H9 (cell line): ENCODE data around the gene NDRG4. TPM values are rescaled to one million over a fixed set of nuclear protein-coding genes. Genes with fewer than 3 reads are reported as not detected.

Experiments
- DNase-seq: peaks from one replicate; pipeline ENCODE4 v3.0.0-alpha.2; 2017
- H2AFZ ChIP-seq: one replicate; pipeline ENCODE4 v1.6.1; 2013; ENCODE audit warnings: mild to moderate bottlenecking, low read length, control low read depth, moderate library complexity
- H2AK5ac ChIP-seq: 2 replicates; pipeline ENCODE4 v1.6.1; 2013; ENCODE audit warnings: low read length, control low read depth, mixed read lengths; ENCODE audit not compliant: insufficient read length
- H2BK120ac ChIP-seq: one replicate; pipeline ENCODE4 v1.6.1; 2013; ENCODE audit warnings: low read depth, mild to moderate bottlenecking, low read length, control low read depth, inconsistent platforms; ENCODE audit not compliant: poor library complexity, severe bottlenecking
- H2BK12ac ChIP-seq: 2 replicates; pipeline ENCODE4 v1.6.1; 2013; ENCODE audit warnings: low read length, control low read depth, mixed read lengths, low read depth; ENCODE audit not compliant: insufficient read length
- H2BK15ac ChIP-seq: 2 replicates; pipeline ENCODE4 v1.6.1; 2013; ENCODE audit warnings: low read depth, low read length, control low read depth
- H2BK20ac ChIP-seq: one replicate; pipeline ENCODE4 v1.6.1; 2013; ENCODE audit warnings: low read depth, mild to moderate bottlenecking, low read length, control low read depth, inconsistent platforms; ENCODE audit not compliant: poor library complexity, severe bottlenecking
- H2BK5ac ChIP-seq: 2 replicates; pipeline ENCODE4 v1.6.1; 2013; ENCODE audit warnings: low read length, control low read depth, mixed read lengths; ENCODE audit not compliant: insufficient read length
- H3K14ac ChIP-seq: 2 replicates; pipeline ENCODE4 v1.6.1; 2013; ENCODE audit warnings: low read length, control low read depth; ENCODE audit not compliant: insufficient read depth
- H3K18ac ChIP-seq: 2 replicates; pipeline ENCODE4 v1.6.1; 2013; ENCODE audit warnings: low read depth, mild to moderate bottlenecking, mixed read lengths, low read length, control low read depth; ENCODE audit not compliant: insufficient read length
- H3K23ac ChIP-seq: 2 replicates; pipeline ENCODE4 v1.6.1; 2013; ENCODE audit warnings: low read length, control low read depth, mixed read lengths, low read depth; ENCODE audit not compliant: insufficient read length
- H3K23me2 ChIP-seq: 2 replicates; pipeline ENCODE4 v1.6.1; 2013; ENCODE audit warnings: low read depth, mild to moderate bottlenecking, mixed read lengths, low read length, control low read depth; ENCODE audit not compliant: insufficient read length, poor library complexity, severe bottlenecking
- H3K27ac ChIP-seq: 2 replicates; pipeline ENCODE4 v1.5.1; 2013; ENCODE audit warnings: low read length, control low read depth, mixed read lengths, low read depth; ENCODE audit not compliant: insufficient read length
- H3K27me3 ChIP-seq: 2 replicates; pipeline ENCODE4 v1.6.1; 2013; ENCODE audit warnings: low read length, control low read depth, inconsistent platforms; ENCODE audit not compliant: insufficient read depth
- H3K4ac ChIP-seq: 2 replicates; pipeline ENCODE4 v1.6.1; 2013; ENCODE audit warnings: low read depth, mild to moderate bottlenecking, control low read depth, inconsistent platforms, low read length, moderate library complexity
- H3K4me1 ChIP-seq: 2 replicates; pipeline ENCODE4 v1.6.1; 2013; ENCODE audit warnings: low read length, control low read depth, inconsistent platforms; ENCODE audit not compliant: insufficient read depth
- H3K4me2 ChIP-seq: 2 replicates; pipeline ENCODE4 v1.6.1; 2013; ENCODE audit warnings: low read length, control low read depth, mixed read lengths; ENCODE audit not compliant: insufficient read length, insufficient read depth
- H3K56ac ChIP-seq: 2 replicates; pipeline ENCODE4 v1.6.1; 2013; ENCODE audit warnings: low read depth, mild to moderate bottlenecking, mixed read lengths, low read length, control low read depth; ENCODE audit not compliant: insufficient read length
- H3K79me1 ChIP-seq: 2 replicates; pipeline ENCODE4 v1.6.1; 2013; ENCODE audit warnings: low read depth, mild to moderate bottlenecking, moderate library complexity, low read length, control low read depth, inconsistent platforms; ENCODE audit not compliant: insufficient read depth, poor library complexity, severe bottlenecking
- H3K79me2 ChIP-seq: 2 replicates; pipeline ENCODE4 v1.6.1; 2013; ENCODE audit warnings: low read length, control low read depth, inconsistent platforms; ENCODE audit not compliant: insufficient read depth
- H3K9ac ChIP-seq: 2 replicates; pipeline ENCODE4 v1.6.1; 2013; ENCODE audit warnings: low read length, control low read depth, mixed read lengths; ENCODE audit not compliant: insufficient read length; ENCODE audit errors: extremely low read depth
- H3K9me3 ChIP-seq: one replicate; pipeline ENCODE4 v1.6.1; 2013; ENCODE audit warnings: low read depth, low read length, inconsistent platforms; ENCODE audit not compliant: control insufficient read depth
- H3T11ph ChIP-seq: one replicate; pipeline ENCODE4 v1.6.1; 2013; ENCODE audit warnings: mild to moderate bottlenecking, low read length, control low read depth, inconsistent platforms
- H4K20me1 ChIP-seq: one replicate; pipeline ENCODE4 v1.6.1; 2013; ENCODE audit not compliant: control insufficient read depth, insufficient read length, insufficient read depth
- H4K5ac ChIP-seq: 2 replicates; pipeline ENCODE4 v1.6.1; 2013; ENCODE audit warnings: low read depth, mild to moderate bottlenecking, mixed read lengths, low read length, control low read depth; ENCODE audit not compliant: insufficient read length
- H4K8ac ChIP-seq: replicated peaks from 2 replicates; pipeline ENCODE4 v1.6.1; 2013; ENCODE audit warnings: low read length, control low read depth, mixed read lengths, low read depth; ENCODE audit not compliant: insufficient read length
- H4K91ac ChIP-seq: 2 replicates; pipeline ENCODE4 v1.6.1; 2013; ENCODE audit warnings: low read depth, mild to moderate bottlenecking, moderate library complexity, mixed read lengths, low read length, control low read depth; ENCODE audit not compliant: insufficient read length
- H3K27ac Mint-ChIP-seq, 3 experiments: 2 replicates in 2 of 3; 3 replicates in 1 of 3; pipeline ENCODE4 v1.8.0; 2020 to 2021; ENCODE audit warnings: mixed read lengths in 3 of 3, mild to moderate bottlenecking in 1 of 3, moderate library complexity in 1 of 3
- H3K27me3 Mint-ChIP-seq: 2 replicates; pipeline ENCODE4 v1.8.0; 2021; ENCODE audit warnings: low read depth, mild to moderate bottlenecking, moderate library complexity, mixed read lengths
- H3K36me3 Mint-ChIP-seq, 3 experiments: 2 replicates in 2 of 3; 3 replicates in 1 of 3; pipeline ENCODE4 v1.8.0; 2020 to 2021; ENCODE audit warnings: low read depth in 3 of 3, mixed read lengths in 3 of 3; ENCODE audit not compliant: insufficient read depth in 1 of 3
- H3K4me1 Mint-ChIP-seq, 2 experiments: 2 replicates each; pipeline ENCODE4 v1.8.0; 2020; ENCODE audit warnings: mixed read lengths in 2 of 2
- H3K4me3 Mint-ChIP-seq, 2 experiments: 2 replicates in 1 of 2; 3 replicates in 1 of 2; pipeline ENCODE4 v1.8.0; 2020 to 2021; ENCODE audit warnings: mild to moderate bottlenecking in 2 of 2, mixed read lengths in 2 of 2, moderate library complexity in 1 of 2
- H3K9me3 Mint-ChIP-seq, 2 experiments: 2 replicates in 1 of 2; 3 replicates in 1 of 2; pipeline ENCODE4 v1.8.0; 2020; ENCODE audit warnings: mild to moderate bottlenecking in 2 of 2, mixed read lengths in 2 of 2, moderate library complexity in 1 of 2
- WGBS: extraction: QIAGEN DNeasy Blood & Tissue Kit; methylation state at CpG from one replicate; pipeline ENCODE4 v1.1.7; 2013; ENCODE audit warnings: missing lambda C conversion rate, low lambda C conversion rate, mixed read lengths; ENCODE audit not compliant: insufficient read length; ENCODE audit errors: extremely low coverage; 5-methylcytosine and 5-hydroxymethylcytosine counted together
- total RNA-seq: library from RNA; stranded (reverse); gene quantifications from 2 replicates; pipeline ENCODE4 v1.2.1, GENCODE V29; 2021
- TF ChIP-seq, protein P1 (sequence below): fragments of 200-600 bp; sonication (generic); conservative IDR thresholded peaks from 3 replicates; pipeline ENCODE4 v1.8.0; 2021; ENCODE audit warnings: antibody characterized with exemption, mild to moderate bottlenecking

The NDRG4 gene
- total RNA-seq, 1 experiment from 2014 or later: 18.6 TPM

DNA sequence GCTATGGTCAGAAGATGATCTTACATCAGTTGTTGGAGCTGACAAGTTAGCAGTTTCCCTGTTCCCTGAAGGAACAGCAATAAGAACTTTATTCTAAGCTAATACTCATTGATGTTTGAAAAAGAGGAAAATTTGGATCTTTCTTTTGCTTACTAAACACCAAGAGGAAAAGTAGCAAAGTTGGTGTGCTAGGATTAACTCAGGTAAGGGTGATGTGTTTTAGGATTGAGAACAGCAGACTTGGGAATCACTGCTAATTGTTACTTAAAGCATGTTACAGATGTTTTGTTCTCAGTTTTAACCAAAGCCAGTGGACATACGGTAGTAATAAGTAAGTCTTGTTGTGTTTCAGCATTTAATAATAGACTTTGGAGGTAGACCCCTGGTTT lies 19.0 kb downstream of the NDRG4 start:
- Histone ChIP-seq H3K23me2 (no peaks in the 10 kb centered on the region), H3K9ac (no peak overlapping the region), H3K4me2 (no peak overlapping the region), H3K23ac (no peak overlapping the region), H4K5ac (no peak overlapping the region), H3K79me2 (no peaks in the 10 kb centered on the region), H2BK12ac (no peak overlapping the region), H3K4me1 (0 out of 2 replicates have a peak, but pooled peaks cover 3% of the 10 kb centered on the region), H2AFZ (no peak overlapping the region), H3K79me1 (no peaks in the 10 kb centered on the region), H3K4ac (no peak overlapping the region), H2BK120ac (no peak overlapping the region), H4K91ac (no peak overlapping the region), H3K9me3 (no peaks in the 10 kb centered on the region), H3T11ph (no peak overlapping the region), H4K20me1 (no peaks in the 10 kb centered on the region), H2BK5ac (no peak overlapping the region), H3K18ac (no peak overlapping the region), H3K14ac (no peak overlapping the region), H3K56ac (no peak overlapping the region), H2AK5ac (no peak overlapping the region), H3K27ac (no peak overlapping the region), H2BK20ac (no peak overlapping the region), H2BK15ac (no peak overlapping the region), H3K27me3 (no peaks in the 10 kb centered on the region), H4K8ac (no peak overlapping the region)
- H3K4me1 Mint-ChIP-seq: peaks cover 10 to 18% of the 10 kb centered on the region in 2 experiments
- H3K4me3 Mint-ChIP-seq: no peak overlapping the region
- H3K27me3 Mint-ChIP-seq: no peaks in the 10 kb centered on the region; the same call in 1 of the 2 replicates
- DNase-seq: no peak
- peaks cover 26 to 84% (median 61%) of the 10 kb centered on the region in 3 experiments; a peak in 6 of 7 replicates for H3K36me3 Mint-ChIP-seq
- WGBS: no CpG with 5 or more reads among the region's 1 CpG
- no peak overlapping the region; a peak in 1 of 7 replicates for H3K27ac Mint-ChIP-seq
- TF ChIP-seq, protein P1, sequence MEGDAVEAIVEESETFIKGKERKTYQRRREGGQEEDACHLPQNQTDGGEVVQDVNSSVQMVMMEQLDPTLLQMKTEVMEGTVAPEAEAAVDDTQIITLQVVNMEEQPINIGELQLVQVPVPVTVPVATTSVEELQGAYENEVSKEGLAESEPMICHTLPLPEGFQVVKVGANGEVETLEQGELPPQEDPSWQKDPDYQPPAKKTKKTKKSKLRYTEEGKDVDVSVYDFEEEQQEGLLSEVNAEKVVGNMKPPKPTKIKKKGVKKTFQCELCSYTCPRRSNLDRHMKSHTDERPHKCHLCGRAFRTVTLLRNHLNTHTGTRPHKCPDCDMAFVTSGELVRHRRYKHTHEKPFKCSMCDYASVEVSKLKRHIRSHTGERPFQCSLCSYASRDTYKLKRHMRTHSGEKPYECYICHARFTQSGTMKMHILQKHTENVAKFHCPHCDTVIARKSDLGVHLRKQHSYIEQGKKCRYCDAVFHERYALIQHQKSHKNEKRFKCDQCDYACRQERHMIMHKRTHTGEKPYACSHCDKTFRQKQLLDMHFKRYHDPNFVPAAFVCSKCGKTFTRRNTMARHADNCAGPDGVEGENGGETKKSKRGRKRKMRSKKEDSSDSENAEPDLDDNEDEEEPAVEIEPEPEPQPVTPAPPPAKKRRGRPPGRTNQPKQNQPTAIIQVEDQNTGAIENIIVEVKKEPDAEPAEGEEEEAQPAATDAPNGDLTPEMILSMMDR: no peak
- H3K9me3 Mint-ChIP-seq: no peaks in the 10 kb centered on the region; a peak in 2 of 5 replicates
